GM12872 (cell line): Measurements from ENCODE around the gene INHA.
A peak's percentile ranks its signal among the peaks of the same experiment; 100 is the strongest.

Experiments
- CTCF ChIP-seq: IDR thresholded peaks from 3 replicates; pipeline ENCODE4 v1.5.1; 2011; ENCODE audit warnings: low read depth, mild to moderate bottlenecking, low read length, moderate library complexity; ENCODE audit not compliant: insufficient read depth

The INHA gene

GRCh38 chr2:219556413-219556812, 15.7 kb upstream of the INHA start:
- no peak for TF ChIP-seq CTCF

GRCh38 chr2:219557320-219557719, 14.8 kb upstream of the INHA start:
- no peak for TF ChIP-seq CTCF

- TF ChIP-seq CTCF: no peak
These were observed 14.0 kb upstream of the INHA start for GRCh38 chr2:219557791-219558785.

- TF ChIP-seq CTCF: no peak
These were observed 12.8 kb upstream of the INHA start for GRCh38 chr2:219559156-219559915.

GRCh38 chr2:219560037-219560892, 11.8 kb upstream of the INHA start:
- TF ChIP-seq CTCF: peak; percentile 75

GRCh38 chr2:219560893-219561178, 11.3 kb upstream of the INHA start:
- no peak for TF ChIP-seq CTCF
